Activated gamma-delta T cell (primary cell): Measurements from ENCODE around the gene ZRANB1.
A peak's percentile ranks its signal among the peaks of the same experiment; 100 is the strongest.

ENCODE experiments used
- DNase-seq: peaks from one replicate; lab custom pipeline; 2025; lab: John Stamatoyannopoulos, UW

ZRANB1 gene

DNA sequence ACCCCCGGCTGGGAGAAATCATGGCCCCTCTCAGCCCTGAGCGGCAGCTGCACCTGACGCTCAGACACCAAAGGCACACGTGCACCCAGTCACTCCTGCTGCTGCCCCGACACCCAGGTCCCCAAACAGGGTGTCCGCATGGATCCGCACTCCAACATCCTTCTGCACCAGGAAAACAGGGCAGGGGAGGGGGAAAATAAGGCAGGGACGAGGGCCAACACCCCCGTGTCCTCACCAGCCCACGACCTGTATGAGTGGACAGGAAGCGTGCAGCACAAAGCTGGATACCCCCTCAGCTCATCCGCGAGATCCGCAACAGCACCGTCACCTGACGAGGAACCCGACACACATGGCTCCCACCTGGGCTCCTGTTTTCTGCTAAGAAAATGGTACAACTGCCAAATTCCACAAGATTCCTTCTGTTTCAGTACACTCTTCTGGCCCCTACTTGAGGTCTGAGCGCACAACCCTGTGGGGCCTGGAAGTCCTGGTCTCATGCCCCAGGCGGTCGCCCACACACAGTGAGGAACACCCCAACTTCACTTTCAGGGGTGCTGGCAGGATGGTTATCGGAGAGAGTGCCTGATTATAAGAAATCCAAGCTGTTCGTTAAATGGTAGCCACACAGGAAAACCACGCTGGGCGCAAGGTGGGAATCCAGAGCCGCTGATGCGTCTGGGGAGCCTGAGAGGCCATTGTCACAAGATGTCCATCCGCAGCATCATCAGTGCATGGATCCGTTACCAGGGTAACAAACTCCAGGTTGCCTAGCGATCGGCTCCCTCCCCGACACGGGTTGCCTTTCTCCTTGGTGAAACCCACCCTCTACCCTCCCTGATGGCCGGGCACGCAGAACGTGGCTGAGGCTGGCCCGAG lies 63.6 kb downstream of the ZRANB1 start:
- DNase-seq, result no peak

DNA sequence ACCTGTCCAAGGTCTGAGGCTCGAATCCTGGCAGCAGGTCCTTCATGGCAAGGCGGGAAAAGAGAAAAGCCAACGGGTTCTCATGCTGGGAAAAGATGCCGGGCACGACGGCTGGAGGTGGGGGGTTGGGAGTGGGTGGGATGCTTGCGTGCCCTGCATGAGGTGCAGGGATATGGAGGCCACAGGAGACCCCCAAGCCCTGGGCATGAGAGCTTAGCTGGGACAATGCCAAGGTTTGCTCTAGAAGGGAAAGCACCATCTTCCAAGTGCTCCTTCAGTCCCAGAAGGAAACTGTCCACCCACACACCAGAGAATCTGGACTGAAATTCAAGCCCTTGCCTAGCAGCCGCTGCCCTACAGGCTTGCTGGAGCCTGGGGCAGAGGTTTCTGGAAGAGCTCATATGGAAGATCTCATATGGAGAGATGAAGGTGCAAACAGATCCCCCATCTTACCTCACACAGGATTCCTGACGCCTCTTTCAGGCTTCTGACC lies 64.3 kb downstream of the ZRANB1 start:
- DNase-seq, result no peak

- no peak for DNase-seq
Measured at GRCh38 chr10:125006921-125007426, 65.1 kb downstream of the ZRANB1 start.

- no peak for DNase-seq
Measured at GRCh38 chr10:125007436-125007835, 65.5 kb downstream of the ZRANB1 start.

- DNase-seq, result no peak
Measured at GRCh38 chr10:125008689-125009638, 67.0 kb downstream of the ZRANB1 start.

GRCh38 chr10:125009661-125010161 lies 67.8 kb downstream of the ZRANB1 start:
- DNase-seq, result no peak

DNA sequence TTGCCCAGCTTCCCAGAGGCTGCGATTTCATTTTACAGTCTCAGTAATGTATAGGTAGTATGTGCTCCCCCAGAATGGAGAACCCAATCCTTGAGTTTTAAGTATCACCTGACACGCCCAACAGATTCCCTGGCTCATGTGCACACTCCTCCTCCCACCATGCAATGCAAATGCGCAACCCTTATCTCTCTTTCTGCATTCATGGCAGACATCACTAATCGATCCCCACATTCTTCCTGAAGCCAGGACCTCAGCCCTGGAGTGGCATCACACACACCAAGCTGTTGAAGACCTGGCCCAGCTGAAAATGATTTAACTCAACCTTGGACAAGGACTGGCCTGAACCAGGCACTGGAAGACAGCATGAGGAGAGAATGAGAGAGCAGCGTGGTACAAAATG lies 68.4 kb downstream of the ZRANB1 start:
- no peak for DNase-seq

- no peak for DNase-seq
Measured at GRCh38 chr10:125011171-125011925, 69.4 kb downstream of the ZRANB1 start.

GRCh38 chr10:125011926-125012705 lies 70.2 kb downstream of the ZRANB1 start:
- no peak for DNase-seq

GRCh38 chr10:125012851-125013528 lies 71.1 kb downstream of the ZRANB1 start:
- DNase-seq, result no peak

DNA sequence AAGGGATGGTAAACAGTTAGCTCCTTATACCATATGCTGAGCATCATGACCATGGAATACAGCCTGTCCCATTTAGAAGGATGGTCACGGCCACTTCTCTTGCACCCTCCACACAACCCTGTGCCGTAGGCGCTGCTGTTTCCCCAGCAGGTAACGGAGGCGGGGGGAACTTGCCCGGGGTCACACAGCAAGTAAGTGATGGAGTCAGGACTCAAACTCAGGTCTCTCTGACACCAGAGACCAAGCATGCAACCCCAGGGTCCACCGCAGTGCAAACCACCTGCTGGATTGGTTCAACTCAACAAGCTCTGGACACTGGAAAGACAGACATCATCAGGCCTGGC lies 71.6 kb downstream of the ZRANB1 start:
- no peak for DNase-seq

GRCh38 chr10:125014086-125014830 lies 72.3 kb downstream of the ZRANB1 start:
- DNase-seq, result no peak

DNA sequence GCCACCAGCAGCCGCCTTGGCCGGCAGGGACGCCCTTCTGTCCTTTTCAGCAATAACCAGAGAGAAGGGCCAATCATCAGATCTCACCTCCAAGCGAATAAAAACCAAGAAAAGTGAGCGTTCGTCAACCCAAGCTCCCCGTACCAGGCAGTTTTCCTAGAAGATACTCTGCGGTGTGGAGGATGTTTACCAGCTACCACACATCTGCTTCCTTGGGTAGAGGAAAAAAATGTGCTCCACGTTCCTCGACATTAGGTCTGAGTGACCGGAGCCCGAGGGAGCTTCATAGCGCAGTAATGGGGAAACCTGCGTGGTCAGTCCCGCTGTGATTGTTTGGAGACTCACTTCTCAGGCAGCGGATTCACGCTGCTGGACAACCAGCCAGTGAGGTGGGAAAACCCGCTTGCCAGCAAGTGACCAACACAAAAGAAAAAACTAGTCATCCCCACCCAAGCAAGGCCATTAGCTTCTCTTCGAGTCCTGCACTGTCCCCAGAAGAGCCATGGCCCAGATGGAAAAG lies 73.0 kb downstream of the ZRANB1 start:
- DNase-seq, result no peak

DNA sequence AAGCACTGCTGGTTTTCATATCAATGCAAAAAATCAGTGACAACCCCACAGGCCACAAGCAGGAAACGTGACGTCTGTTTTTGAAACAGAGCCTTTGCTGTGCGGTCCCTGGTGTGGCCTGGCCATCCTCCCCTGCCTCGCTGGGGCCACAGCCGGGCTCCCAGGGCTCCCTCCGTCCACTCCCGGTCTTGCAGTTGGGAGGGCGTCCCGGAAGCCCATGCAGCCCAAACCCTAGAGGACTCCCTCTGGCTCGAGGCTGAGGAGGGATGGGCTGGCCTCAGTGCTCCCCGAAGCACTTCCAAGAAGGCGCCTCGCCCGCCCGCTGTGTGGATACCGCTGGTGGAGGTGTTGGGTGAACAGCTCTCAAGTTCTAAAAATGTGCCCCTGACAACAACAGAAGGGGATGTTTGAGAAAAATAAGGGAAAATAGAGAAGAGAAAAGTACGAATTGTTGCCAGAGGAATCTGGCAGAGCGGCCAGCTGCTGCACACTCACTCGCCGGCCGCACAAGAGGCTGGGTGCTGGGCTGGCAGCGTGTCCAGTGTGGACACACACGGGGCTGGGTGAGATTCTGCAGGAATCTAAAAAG lies 73.5 kb downstream of the ZRANB1 start:
- peak; percentile 25 for DNase-seq

DNA sequence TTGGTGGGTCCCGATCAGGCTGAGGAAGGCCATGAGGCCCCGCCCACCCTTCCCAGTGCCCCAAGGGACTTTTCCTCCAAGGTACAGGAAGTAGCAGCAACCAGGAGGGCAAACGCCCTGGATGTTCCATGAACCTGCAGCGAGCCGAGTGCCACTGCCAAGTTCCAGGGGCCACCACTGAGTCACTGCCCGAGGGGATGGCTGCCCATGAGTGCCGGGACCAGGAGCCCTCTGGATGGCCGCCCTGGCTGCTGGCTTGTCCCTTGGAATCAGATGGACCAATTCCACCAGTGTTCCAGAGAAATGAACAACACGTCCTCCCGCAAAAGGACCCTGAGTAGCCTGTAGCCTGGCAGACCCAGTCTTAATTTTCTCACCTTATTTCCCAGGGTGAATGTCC lies 74.2 kb downstream of the ZRANB1 start:
- no peak for DNase-seq

- no peak for DNase-seq
Measured at GRCh38 chr10:125016611-125017202, 74.8 kb downstream of the ZRANB1 start.

GRCh38 chr10:125017547-125018298 lies 75.8 kb downstream of the ZRANB1 start:
- no peak for DNase-seq
